Activated naive CD8-positive, alpha-beta T cell treated with anti-CD3 and anti-CD28 coated beads, Interleukin-2, amount 50 U/mL, for 16 hours (primary cell): Measurements from ENCODE around the gene MAU2.

ENCODE experiments used
- DNase-seq: peaks from one replicate; pipeline ENCODE4 v3.0.0-alpha.2; 2020; ENCODE audit warnings: low read depth, low spot score

Gene MAU2

DNA sequence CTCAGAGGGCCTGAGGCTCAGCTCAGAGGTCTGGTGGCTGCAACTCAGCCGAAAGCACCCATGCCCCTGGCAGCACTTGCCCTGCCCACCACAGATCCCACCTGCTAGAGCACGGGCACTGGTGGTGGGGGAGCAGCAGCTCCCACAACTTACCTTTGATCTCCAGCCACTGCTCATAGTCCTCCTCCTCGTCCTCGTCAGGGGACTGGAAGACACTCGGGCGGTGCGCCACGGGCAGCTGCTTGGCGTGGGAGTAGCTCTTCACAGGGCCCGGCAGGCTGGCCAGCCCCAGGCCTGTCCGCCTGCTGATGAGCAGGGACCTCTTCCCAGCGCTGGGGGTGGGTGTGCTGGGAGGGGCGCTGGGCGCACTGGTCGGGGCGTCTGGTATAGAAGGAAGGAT is 14.9 kb upstream of the MAU2 start:
- DNase-seq, result no peak

DNA sequence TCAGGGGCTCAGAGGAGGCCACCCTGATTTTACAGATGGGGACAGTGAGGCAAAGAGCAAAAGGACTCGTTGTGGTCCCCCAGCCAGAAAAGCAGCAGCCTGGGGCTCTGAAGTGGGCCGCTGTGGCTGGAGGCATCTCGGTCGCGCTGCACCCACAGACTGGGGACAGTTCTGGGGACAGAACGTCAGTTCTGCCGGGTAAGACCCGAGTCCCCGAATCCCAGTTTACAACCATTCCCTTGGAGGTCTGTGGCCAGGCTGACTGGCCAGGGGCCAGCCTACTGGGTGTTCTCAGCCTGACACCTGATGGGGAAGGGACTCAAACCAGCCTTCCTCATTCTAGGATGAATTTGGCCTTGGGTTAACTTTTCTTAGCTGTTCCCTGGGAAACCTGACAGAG is 14.4 kb upstream of the MAU2 start:
- no peak for DNase-seq

GRCh38 chr19:19308373-19308772 is 12.3 kb upstream of the MAU2 start:
- DNase-seq, result no peak

DNA sequence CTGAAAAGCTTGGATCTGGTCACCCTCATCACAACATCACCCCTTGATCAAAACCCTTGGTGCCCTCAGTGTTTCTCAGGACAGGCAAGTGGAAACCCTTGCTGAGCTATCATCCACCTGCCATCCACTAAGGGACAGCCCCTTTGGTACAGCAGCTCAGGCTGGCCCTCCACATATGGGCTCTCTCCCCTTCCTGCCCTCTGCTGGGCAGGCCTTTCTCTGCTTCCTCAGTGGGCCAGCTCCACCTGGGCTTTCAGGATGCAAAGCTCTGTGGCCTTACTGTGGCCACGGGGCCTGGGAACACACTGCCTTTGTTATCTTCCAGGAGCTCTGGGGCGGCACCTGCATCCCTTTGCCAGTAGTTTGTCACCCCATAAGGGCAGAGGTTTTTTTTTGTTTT is 5.2 kb upstream of the MAU2 start:
- no peak for DNase-seq

DNA sequence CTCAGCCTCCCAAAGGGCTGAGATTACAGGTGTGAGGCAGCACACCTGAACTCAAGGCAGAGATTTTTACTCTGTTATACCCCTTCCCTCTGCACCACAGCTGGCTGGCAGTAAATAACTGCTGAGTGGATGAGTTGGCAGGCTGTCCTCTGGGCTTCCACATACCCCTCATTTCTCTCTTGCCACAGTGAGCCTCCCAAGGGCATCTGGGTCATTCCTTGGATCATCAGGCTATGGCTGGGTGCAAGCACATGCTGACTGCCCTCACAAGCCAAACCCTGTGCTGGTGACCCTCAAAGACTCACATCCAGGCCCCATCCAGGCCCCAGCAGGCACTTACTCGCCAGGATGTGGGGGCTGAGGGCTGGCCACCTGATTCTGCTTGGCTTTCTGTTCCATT is 4.5 kb upstream of the MAU2 start:
- no peak for DNase-seq

DNA sequence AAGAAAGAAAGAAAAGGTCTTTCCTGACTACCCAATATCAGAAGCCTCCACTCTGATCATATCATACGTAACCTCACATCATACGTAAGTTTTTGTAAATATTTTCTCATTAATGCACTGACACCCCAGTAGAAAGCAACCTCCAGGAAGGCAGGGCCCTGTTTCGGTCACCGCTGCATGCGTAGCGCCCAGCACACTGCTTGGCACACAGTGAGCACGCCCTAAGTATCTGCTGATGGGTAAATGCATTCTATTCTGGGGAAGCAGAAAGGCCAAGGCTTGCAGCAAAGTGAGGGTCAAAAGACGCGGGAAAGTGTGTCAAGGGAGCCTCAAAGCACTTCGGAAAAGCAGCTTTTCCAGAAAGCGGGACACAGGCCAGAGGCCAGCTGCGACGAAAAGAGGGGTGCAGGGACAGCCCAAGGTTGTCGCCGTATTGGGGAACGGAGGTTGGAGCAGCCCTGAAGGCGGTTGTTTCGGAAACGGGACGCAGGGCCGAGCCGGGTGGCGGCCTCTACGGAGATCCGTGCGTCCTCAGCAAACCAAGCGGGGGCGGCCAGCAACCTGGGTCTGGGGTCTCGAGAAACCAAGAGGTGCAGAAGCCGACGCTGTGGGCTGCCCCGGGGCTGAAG is 783 bp upstream of the MAU2 start:
- DNase-seq, result no peak

DNA sequence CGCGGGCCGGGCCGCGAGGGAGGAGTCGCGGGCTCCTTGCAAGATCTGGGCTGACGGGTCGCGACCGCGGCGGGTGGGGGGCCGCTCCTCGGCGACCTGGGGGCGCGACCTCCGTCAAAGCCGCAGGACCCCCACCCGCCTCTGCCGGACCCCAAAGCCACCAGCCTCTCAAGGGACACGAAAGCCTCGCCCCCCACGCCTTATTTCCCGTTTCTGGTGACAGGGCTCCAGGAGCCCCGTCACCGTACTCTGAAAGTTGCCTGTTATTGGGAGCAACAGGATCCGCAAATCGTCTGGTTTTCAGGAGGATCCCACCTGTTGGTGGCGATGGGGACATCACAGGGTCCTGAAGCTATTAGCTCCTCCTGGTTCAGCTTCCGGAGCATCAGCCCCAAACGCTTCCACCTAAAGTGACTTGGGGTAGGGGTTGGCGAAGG is 530 bp downstream of the MAU2 start:
- no peak for DNase-seq

GRCh38 chr19:19324059-19324770 is 3.6 kb downstream of the MAU2 start:
- DNase-seq, result no peak

DNA sequence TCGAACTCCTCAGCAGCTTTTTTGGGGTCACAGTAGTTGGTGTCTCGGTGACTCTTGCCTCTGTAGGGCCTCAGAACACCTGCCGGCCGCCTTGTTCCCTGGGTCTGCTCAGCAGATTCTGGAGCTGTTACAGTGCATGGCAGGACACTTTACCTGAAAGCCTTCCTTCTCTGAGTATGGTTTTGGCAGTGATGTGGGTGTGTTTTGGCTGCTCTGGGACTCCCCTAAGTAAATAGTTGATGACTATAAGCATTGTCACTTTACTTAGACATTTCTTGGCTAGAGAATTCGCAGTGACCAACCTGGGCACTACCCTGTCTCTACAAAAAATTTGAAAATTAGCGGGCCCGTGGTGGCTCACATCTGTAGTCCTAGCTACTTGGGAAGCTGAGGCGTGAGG is 7.0 kb downstream of the MAU2 start:
- no peak for DNase-seq

DNA sequence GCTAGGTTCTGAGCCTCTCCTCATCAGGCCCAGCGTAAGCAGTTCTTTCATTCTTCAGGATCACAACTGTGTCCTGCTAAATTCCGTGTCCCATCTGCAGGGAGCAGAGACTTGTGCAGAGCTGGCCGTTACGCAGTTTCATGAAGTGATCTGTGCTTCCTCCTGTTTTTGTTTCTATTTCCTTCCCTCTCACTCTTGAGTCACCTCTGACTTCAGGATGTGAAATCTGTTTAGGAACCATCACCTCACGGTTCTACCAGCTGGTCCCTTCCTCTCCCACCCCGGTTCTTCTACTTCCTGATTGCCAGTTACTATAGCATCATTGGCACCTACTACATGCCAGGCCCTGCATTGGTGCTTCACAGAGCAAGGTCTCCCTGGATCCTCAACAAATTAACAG is 8.5 kb downstream of the MAU2 start:
- no peak for DNase-seq

- no peak for DNase-seq
These were observed 13.7 kb downstream of the MAU2 start for GRCh38 chr19:19334063-19334988.

GRCh38 chr19:19334989-19335344 is 14.3 kb downstream of the MAU2 start:
- DNase-seq, result no peak

GRCh38 chr19:19335408-19336158 is 15.0 kb downstream of the MAU2 start:
- DNase-seq, result no peak

DNA sequence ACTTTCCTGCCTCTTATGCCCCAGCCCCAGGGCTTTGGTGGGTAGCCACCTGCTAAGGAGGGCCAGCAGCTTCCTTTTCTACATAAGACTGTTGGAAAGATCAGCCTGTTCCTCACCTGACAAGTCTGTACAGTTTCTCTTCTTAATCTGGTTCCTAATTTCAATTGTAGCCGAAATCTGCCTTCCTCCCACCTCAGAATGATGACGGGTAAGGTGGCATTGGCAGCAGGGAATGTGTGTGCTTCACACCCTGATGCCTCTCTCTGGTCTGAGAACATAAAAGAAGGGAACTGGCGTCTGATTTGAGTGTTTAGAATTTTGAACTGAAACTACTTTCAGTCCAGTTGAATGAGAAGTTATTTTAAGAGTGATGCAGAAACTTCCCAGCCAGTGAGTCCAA is 16.0 kb downstream of the MAU2 start:
- no peak for DNase-seq

DNA sequence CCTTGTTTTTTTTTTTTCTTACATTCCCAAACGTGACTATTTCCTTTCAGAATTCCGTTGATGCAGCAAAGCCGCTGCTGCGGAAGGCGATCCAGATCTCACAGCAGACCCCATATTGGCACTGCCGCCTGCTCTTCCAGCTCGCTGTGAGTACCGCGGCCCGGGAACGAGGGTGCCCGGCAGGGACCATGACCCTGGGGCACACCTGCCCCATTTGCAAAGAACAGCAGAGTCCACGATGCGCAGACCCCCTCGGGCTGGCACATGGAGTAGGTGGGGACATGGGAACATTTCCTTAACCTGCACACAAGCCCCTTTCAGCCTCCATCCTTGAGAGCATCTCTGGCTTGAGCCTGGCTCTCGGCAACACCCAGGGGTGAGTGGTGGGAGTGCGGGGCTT is 16.5 kb downstream of the MAU2 start:
- DNase-seq, result no peak

GRCh38 chr19:19338082-19338481 is 17.5 kb downstream of the MAU2 start:
- no peak for DNase-seq

DNA sequence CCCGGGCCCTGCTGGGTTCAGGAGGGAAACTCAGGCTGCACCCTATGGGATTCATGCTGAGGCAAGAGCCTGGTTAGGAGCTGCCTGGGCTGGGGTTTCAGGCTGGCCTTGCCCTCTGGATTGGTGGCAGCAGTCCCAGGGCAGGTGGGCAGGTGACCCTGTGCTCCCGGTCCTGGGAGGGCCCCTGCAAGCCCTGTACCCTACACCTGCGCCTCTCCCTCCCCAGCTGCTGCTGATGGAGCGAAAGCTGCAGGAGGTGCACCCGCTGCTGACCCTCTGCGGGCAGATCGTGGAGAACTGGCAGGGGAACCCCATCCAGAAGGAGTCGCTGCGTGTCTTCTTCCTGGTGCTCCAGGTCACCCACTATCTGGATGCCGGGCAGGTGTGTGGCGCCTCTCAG is 20.4 kb downstream of the MAU2 start:
- no peak for DNase-seq

GRCh38 chr19:19342086-19343015 is 21.7 kb downstream of the MAU2 start:
- no peak for DNase-seq

GRCh38 chr19:19343016-19343362 is 22.4 kb downstream of the MAU2 start:
- no peak for DNase-seq

- no peak for DNase-seq
These were observed 23.1 kb downstream of the MAU2 start for GRCh38 chr19:19343762-19344161.

GRCh38 chr19:19345232-19345631 is 24.6 kb downstream of the MAU2 start:
- DNase-seq, result no peak
